Ovary (tissue), 3 donors: ENCODE data around the gene ATP1A4.

ENCODE experiments used
- POLR2A ChIP-seq: fragments of 450-650 bp; IDR thresholded peaks from one replicate; pipeline ENCODE4 v1.6.1; 2017; ENCODE audit warnings: antibody characterized with exemption, mild to moderate bottlenecking, moderate library complexity
- TF ChIP-seq, protein P1 (sequence below), 3 donors: fragments of 450-650 bp in 2 of 3; fragments of 200-600 bp in 1 of 3; IDR thresholded peaks; one replicate each; pipeline versions ENCODE4 v1.5.1 to v1.8.0; 2016 to 2022; ENCODE audit warnings: antibody characterized with exemption in 3 of 3, mild to moderate bottlenecking in 1 of 3
- donor health status: DM: no; HTN: no; CAD: no.

DNA sequence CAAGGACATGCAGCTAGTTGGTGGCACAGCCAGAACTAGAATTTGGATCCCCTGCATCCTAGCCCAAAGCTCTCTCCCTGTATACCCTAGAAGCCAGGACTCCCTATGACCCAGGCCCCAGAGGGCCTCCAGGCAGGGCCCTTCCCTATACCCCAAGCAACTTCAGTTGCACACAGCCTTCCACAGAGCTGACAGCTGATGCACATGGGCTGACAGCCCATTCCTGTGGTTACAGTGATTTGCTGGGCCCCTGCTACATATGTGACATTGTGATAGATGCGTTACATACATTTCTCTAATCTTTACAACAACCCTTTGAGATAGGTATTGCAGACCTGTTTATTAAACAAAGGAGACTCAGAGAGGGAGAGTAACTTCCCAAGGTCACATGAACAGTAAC, 30.0 kb upstream of the ATP1A4 start:
- TF ChIP-seq, protein P1, sequence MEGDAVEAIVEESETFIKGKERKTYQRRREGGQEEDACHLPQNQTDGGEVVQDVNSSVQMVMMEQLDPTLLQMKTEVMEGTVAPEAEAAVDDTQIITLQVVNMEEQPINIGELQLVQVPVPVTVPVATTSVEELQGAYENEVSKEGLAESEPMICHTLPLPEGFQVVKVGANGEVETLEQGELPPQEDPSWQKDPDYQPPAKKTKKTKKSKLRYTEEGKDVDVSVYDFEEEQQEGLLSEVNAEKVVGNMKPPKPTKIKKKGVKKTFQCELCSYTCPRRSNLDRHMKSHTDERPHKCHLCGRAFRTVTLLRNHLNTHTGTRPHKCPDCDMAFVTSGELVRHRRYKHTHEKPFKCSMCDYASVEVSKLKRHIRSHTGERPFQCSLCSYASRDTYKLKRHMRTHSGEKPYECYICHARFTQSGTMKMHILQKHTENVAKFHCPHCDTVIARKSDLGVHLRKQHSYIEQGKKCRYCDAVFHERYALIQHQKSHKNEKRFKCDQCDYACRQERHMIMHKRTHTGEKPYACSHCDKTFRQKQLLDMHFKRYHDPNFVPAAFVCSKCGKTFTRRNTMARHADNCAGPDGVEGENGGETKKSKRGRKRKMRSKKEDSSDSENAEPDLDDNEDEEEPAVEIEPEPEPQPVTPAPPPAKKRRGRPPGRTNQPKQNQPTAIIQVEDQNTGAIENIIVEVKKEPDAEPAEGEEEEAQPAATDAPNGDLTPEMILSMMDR (IDR thresholded peaks at IDR 0.05), result no peak
- TF ChIP-seq POLR2A, result no peak
